PC-9 (cell line): ENCODE results near the gene TMPRSS2. TPM values are rescaled to one million over a fixed set of nuclear protein-coding genes. Genes with fewer than 3 reads are reported as not detected.

Experiments
- BruUV-seq: library from RNA; stranded (reverse); fragments of 400-500 nt; replicated peaks from 2 replicates; lab custom pipeline; 2021; lab: Mats Ljungman, UMichigan
- CTCF ChIA-PET: fragments of 300-600 bp; sonication (Branson Sonifier 250); formaldehyde crosslinking; loops from one replicate; lab custom pipeline; 2022; ENCODE audit warnings: antibody characterized with exemption; lab: Charles Lee
- POLR2A ChIA-PET: fragments of 300-600 bp; sonication (Branson Sonifier 250); formaldehyde crosslinking; loops from one replicate; lab custom pipeline; 2022; ENCODE audit warnings: antibody characterized with exemption; ENCODE audit not compliant: unreplicated experiment; lab: Charles Lee
- DNase-seq, 2 experiments: peaks; one replicate each; pipeline versions ENCODE4 v3.0.0 to v3.0.0-alpha.2; 2015 to 2022; ENCODE audit warnings: mixed read lengths in 1 of 2
- H2AFZ ChIP-seq: fragments of 200-600 bp; sonication (generic); 2 replicates; pipeline ENCODE4 v1.8.1; 2017; ENCODE audit warnings: antibody characterized with exemption
- H3F3A ChIP-seq: fragments of 200-600 bp; sonication (generic); 2 replicates; pipeline ENCODE4 v1.8.1; 2017; ENCODE audit warnings: antibody characterized with exemption, mild to moderate bottlenecking, low read depth; ENCODE audit not compliant: insufficient read depth
- H3K27ac ChIP-seq: fragments of 200-600 bp; sonication (generic); 2 replicates; pipeline ENCODE4 v1.6.1; 2016; ENCODE audit warnings: mixed run types
- H3K27me3 ChIP-seq: fragments of 200-600 bp; sonication (generic); 2 replicates; pipeline ENCODE4 v1.6.1; 2016; ENCODE audit warnings: low read depth, mixed run types; ENCODE audit not compliant: insufficient read depth
- H3K36me3 ChIP-seq: fragments of 200-600 bp; sonication (generic); 2 replicates; pipeline ENCODE4 v1.6.1; 2016; ENCODE audit warnings: low read depth, mixed run types
- H3K4me1 ChIP-seq: fragments of 200-600 bp; sonication (generic); replicated peaks from 2 replicates; pipeline ENCODE4 v1.6.1; 2016; ENCODE audit warnings: mixed run types; ENCODE audit not compliant: insufficient read depth
- H3K4me2 ChIP-seq: fragments of 200-600 bp; sonication (generic); 2 replicates; pipeline ENCODE4 v1.6.1; 2017; ENCODE audit warnings: mixed run types
- H3K4me3 ChIP-seq: fragments of 200-600 bp; sonication (generic); 2 replicates; pipeline ENCODE4 v1.6.1; 2016; ENCODE audit warnings: mixed run types
- H3K79me2 ChIP-seq: fragments of 200-600 bp; sonication (generic); 2 replicates; pipeline ENCODE4 v1.6.1; 2017; ENCODE audit warnings: low read depth, mixed run types
- H3K9me2 ChIP-seq: fragments of 200-600 bp; sonication (generic); 2 replicates; pipeline ENCODE4 v1.8.1; 2017; ENCODE audit warnings: mild to moderate bottlenecking; ENCODE audit not compliant: insufficient read depth
- H3K9me3 ChIP-seq: fragments of 200-600 bp; sonication (generic); 2 replicates; pipeline ENCODE4 v1.8.1; 2016; ENCODE audit warnings: low read depth; ENCODE audit not compliant: insufficient read depth
- H4K20me1 ChIP-seq: fragments of 200-600 bp; sonication (generic); 2 replicates; pipeline ENCODE4 v1.8.1; 2017; ENCODE audit not compliant: insufficient read depth
- CTCF ChIP-seq: fragments of 200-600 bp; sonication (generic); conservative IDR thresholded peaks from 2 replicates; pipeline ENCODE4 v1.6.1; 2017; ENCODE audit warnings: mixed run types, antibody characterized with exemption, mild to moderate bottlenecking, moderate library complexity
- EZH2 ChIP-seq: fragments of 200-600 bp; sonication (generic); IDR thresholded peaks from 2 replicates; pipeline ENCODE4 v1.8.0; 2017; ENCODE audit warnings: antibody characterized with exemption, low read depth
- intact Hi-C: fragments of 100-400 bp; cut with micrococcal nuclease; formaldehyde crosslinking; loops from one replicate; pipeline ENCODE4 v1.10.0; 2022; ENCODE audit not compliant: unreplicated experiment
- total RNA-seq: library from RNA; stranded (reverse); gene quantifications from 2 replicates; pipeline ENCODE4 v1.2.3, GENCODE V29; 2021

The TMPRSS2 gene
- total RNA-seq, 1 experiment from 2014 or later: 0.61 TPM

- Histone ChIP-seq H3K9me3 (no peaks in the 10 kb centered on the region), H4K20me1 (no peaks in the 10 kb centered on the region), H3F3A (no peaks in the 10 kb centered on the region), H3K27me3 (no peaks in the 10 kb centered on the region; the same call in 1 of the 2 replicates), H3K27ac (no peak overlapping the region), H3K4me2 (peak overlapping the region; percentile 82; the same call in 1 of the 2 replicates), H3K9me2 (no peaks in the 10 kb centered on the region), H3K4me1 (no peaks in the 10 kb centered on the region), H2AFZ (no peak overlapping the region), H3K4me3 (no peak overlapping the region; the same call in 1 of the 2 replicates), H3K36me3 (no peaks in the 10 kb centered on the region), H3K79me2 (no peaks in the 10 kb centered on the region)
- POLR2A ChIA-PET: no interaction called here
- BruUV-seq: no TSS peak
- intact Hi-C loops: loop anchor here (10.0 kb wide), 1 partner anchor 99 kb away; no protein-coding TSS in a partner anchor
- CTCF ChIA-PET: no interaction called here
- TF ChIP-seq EZH2: no peak
- TF ChIP-seq CTCF: no peak
- DNase-seq: no peak
Measured at GRCh38 chr21:41506005-41506594, 1.9 kb downstream of the TMPRSS2 start.

- no peaks in the 10 kb centered on the region for H3K4me1 ChIP-seq
- H3K36me3 ChIP-seq: no peaks in the 10 kb centered on the region
- H3K4me2 ChIP-seq: no peak overlapping the region
- H3K27me3 ChIP-seq: no peaks in the 10 kb centered on the region; the same call in 1 of the 2 replicates
- ChIA-PET CTCF (no interaction called here), POLR2A (no interaction called here)
- no TSS peak for BruUV-seq
- no peaks in the 10 kb centered on the region for H3K9me3 ChIP-seq
- DNase-seq: no peak
- TF ChIP-seq EZH2 (no peak), CTCF (no peak)
- no peak overlapping the region for H3K27ac ChIP-seq
- no peaks in the 10 kb centered on the region for H3K79me2 ChIP-seq
- H3K4me3 ChIP-seq: no peak overlapping the region
- no peaks in the 10 kb centered on the region for H3K9me2 ChIP-seq
- intact Hi-C loops: loop anchor here (10.0 kb wide), 1 partner anchor 101 kb away; no protein-coding TSS in a partner anchor
- H4K20me1 ChIP-seq: no peaks in the 10 kb centered on the region
- no peak overlapping the region for H2AFZ ChIP-seq
- H3F3A ChIP-seq: no peaks in the 10 kb centered on the region; the same call in 1 of the 2 replicates
Measured at GRCh38 chr21:41504030-41504429, 3.9 kb downstream of the TMPRSS2 start.

GRCh38 chr21:41503331-41503730 is 4.6 kb downstream of the TMPRSS2 start:
- no peak overlapping the region for H3K4me3 ChIP-seq
- no peak for TF ChIP-seq CTCF
- ChIA-PET CTCF (no interaction called here), POLR2A (no interaction called here)
- no peaks in the 10 kb centered on the region; the same call in 1 of the 2 replicates for H3F3A ChIP-seq
- H3K4me2 ChIP-seq: no peak overlapping the region
- no peaks in the 10 kb centered on the region for H3K9me2 ChIP-seq
- DNase-seq: no peak
- H3K36me3 ChIP-seq: no peaks in the 10 kb centered on the region
- no peaks in the 10 kb centered on the region for H3K79me2 ChIP-seq
- H3K27me3 ChIP-seq: no peaks in the 10 kb centered on the region; the same call in 1 of the 2 replicates
- H3K27ac ChIP-seq: no peak overlapping the region
- H4K20me1 ChIP-seq: no peaks in the 10 kb centered on the region
- H2AFZ ChIP-seq: no peak overlapping the region
- no TSS peak for BruUV-seq
- intact Hi-C loops: loop anchor here (10.0 kb wide), 1 partner anchor 101 kb away; no protein-coding TSS in a partner anchor
- H3K9me3 ChIP-seq: no peaks in the 10 kb centered on the region
- H3K4me1 ChIP-seq: no peaks in the 10 kb centered on the region
